ENCODE results near the gene CCDC51.

Gene CCDC51

DNA sequence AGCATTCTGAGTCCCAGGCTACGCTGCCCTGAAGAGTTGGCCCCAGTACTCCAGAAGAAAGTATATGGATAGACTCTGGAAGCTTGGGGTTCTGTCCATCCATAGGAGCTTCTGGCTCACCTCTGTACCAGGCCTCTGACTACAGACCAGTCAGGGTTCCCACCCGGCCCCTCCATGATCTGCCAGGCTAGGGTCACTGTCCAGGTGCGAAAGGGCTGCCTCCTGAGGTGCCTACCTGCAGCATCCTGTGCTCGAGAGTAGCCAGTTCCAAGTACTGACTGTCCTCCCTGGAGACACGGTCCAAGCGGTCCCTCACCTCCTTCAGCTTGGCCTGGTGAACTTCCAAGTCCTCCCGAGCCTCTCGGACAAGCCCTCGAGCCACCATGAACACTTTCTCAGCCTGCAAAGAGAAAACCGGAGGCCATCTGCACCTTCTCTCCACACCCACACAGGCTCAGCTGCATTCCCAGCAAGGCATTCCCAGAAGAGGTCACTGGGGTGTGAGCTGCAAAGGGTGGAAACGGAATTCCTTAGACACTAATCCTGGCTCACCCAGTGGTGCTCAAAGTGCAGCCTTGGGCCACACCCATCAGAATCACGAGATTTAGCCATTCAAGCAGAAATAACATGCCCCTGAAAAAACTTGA, 6.3 kb downstream of the CCDC51 start:
- no peak for DNase-seq (ENCODE audit: low read depth in 2 of 2)

GRCh38 chr3:48432411-48433371, 7.2 kb downstream of the CCDC51 start:
- DNase-seq (ENCODE audit: low read depth in 2 of 2): no peak

DNA sequence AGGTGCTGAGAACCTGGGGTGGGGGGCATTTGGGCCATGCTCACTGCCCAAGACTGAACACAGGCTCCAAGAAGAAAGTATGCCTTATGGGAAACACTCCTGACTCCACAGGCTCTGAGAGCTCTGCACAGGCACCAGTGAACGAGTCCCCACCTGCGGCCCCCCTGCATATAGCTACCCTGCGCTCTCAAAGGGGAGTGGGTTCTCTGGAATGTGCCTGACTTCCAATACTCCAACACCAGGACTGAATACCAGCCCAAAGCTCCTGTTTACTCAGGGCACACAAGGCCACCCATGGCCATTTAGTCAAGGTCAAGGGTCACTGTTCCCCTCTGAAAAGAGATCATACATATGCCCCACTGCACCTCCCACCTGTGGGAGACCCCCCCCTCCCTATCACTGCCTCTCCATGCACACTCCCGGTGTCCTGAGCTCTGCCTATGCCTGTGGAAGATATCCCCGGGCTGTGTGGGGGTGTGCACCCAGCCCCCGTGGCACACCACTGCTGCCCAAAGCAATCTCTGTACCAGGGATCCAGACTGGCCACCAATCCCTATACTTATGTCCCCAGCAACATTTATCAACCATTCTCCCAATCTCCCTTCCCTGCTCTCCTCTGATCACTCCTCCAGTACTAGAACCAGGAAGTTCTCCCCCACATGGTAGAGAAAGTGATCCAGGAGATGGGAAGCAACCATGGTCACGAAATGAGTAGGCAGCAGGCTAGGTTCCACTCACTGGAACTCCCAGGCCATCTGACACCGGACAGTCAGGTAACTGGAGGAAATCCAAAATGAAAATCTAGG, 8.5 kb downstream of the CCDC51 start:
- no peak for DNase-seq (ENCODE audit: low read depth in 2 of 2)

- no peak for DNase-seq (ENCODE audit: low read depth in 2 of 2)
Observed at GRCh38 chr3:48430708-48431101, 9.2 kb downstream of the CCDC51 start.

- no peak for DNase-seq (ENCODE audit: low read depth in 2 of 2)
Observed at GRCh38 chr3:48429960-48430707, 9.8 kb downstream of the CCDC51 start, which contains the start of gene PLXNB1. Gene PLXNB1 (minus strand): TSS chr3:48430086. CDS start chr3:48424611, 5,475 bp downstream.

- DNase-seq (ENCODE audit: low read depth in 2 of 2): peak; percentile 26 to 46
Observed at GRCh38 chr3:48429317-48429959, 10.5 kb downstream of the CCDC51 start.

- no peak for DNase-seq (ENCODE audit: low read depth in 2 of 2)
Observed at GRCh38 chr3:48428572-48429316, 11.2 kb downstream of the CCDC51 start.

- DNase-seq (ENCODE audit: low read depth in 2 of 2): no peak
Observed at GRCh38 chr3:48428088-48428571, 11.8 kb downstream of the CCDC51 start.

- no peak for DNase-seq (ENCODE audit: low read depth in 2 of 2)
Observed at GRCh38 chr3:48427630-48427962, 12.3 kb downstream of the CCDC51 start.

- DNase-seq (ENCODE audit: low read depth in 2 of 2): no peak
Observed at GRCh38 chr3:48426944-48427629, 12.8 kb downstream of the CCDC51 start.

DNA sequence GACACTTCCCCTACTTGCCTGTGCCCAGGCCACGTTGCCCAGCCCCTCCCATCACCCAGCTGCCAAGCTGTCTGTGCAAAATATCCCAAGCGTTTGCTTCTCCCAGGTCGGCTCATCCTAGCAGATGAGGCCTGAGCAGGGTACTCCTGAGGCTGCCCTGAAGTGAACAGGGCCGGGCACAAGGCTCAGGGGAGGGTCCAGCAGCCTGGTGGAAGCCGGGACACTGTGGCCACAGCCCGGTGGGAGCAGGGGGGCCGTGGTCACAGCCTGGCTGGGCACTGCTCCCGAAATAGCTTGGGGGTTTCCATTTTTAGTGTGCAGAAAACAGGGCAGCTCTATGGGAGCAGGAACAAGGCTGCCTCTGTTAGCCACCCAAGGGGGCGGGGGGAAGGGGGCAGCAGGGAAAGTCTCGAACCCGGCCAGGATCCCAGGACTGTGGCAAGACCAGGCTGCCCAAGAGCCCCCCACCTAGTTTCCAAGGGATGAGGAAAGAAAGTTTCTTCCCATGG, 13.5 kb downstream of the CCDC51 start:
- no peak for DNase-seq (ENCODE audit: low read depth in 2 of 2)

DNA sequence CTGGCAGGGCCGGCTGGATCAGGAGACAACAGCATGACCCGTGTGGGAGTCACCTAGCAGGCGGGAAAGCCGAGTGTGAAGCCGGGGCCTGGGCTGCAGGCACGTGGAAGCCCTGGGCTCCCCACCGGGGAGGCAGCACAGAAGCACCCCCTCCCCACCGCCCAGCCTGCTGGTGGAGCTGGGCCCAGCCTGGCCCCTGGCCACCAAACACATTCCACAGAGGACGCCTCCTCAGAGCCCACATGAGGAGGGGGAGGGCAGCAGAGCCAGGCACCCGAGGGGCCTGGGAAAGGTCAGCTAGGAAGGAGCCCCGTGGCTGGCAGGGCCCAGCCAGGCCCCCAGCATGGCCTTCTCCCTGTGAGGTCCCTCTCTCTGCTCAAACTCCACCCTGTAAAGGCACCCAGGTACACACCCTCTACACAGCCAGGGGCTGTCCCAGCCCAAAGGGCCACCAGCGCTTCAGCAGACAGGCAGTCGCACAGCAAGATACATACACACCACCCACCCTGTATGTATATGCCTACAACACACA, 14.6 kb downstream of the CCDC51 start:
- no peak for DNase-seq (ENCODE audit: low read depth in 2 of 2)

DNA sequence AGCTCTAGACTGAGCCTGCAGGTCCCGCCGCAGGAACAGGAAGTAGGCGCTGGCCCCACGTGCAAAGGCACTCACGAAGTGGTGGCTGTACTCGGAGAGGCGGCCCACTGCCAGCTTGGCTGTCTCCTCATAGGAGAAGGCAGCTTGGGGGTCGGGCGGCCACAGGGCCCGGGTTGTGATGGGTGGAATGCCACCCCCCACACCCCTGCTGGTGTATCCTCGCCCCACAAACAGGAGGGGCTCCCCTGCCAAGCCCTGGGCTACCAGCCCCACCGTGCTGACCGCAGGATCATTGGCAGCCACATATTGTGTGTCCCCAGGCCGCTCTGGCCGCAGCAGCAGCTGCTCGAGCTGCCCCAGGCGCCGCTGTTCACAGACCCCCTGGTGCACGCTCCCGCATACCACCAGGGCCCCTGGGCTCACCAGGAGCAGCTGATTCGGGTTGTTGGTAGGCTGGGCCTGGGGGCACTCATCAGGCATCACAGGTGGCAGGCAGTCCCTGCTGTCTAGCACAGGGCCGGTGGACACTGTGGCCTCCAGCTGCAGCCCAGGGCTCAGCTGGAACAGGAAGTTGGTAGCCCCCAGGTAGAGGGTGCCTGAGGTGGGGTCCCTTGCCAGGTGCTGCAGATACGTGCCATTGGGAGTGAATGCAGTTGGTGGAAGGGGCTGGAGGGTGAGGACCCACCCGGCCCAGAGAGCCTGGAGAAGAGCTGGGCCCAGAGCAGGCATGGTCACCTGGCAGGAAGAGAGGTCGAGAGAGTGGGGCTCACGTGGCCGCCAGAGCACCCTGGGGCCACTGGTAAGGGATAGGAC, 15.8 kb downstream of the CCDC51 start:
- DNase-seq (ENCODE audit: low read depth in 2 of 2): no peak

DNA sequence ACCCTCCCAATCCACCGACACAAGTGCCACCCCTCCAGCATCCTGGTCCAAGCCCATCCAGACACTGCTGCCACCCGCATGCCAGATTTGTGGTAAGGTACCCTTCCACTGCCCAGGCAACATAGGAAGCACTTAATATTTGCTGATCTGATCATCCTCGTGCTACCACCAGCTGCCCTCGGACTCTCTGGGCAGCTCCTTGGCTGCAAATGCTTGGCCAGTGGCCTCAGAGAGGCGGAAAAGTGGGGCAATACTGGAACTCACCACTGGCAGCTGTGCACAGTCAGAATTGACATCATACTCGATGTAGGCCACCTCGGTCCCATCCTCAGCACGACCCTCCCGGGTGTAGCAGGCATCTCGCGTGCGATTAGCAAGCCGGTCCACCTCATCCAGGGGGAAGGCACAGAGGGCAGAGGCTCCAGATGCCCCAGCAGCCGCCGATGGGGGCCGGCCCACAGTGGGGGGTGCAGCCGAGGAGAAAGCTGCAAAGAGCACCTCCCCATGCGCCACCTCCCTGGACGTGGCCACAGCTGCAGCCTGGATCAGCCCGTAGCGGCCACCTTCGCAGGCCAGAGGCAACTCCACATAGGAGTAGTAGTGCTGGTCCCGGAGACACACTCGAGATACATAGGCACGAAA, 16.6 kb downstream of the CCDC51 start:
- no peak for DNase-seq (ENCODE audit: low read depth in 2 of 2)

DNA sequence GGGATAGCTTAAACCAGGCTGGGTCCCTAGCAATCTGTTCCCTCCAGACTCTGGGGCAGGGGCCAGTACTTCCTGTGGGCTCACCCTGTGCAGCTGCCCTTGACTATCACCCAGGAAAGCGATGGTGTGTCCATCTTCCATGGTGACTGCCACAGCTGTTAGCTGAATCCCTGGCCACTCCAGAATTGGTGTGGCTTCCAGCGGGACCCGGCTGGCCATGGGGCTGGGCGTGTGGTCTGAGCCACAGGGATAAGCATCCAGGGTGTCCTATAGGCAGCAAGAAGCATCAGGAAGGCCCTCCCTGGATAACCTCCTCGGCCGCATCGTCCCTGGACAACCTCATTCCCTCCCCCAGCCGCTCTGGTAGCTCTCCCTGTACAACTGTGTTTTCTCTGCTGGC, 17.2 kb downstream of the CCDC51 start:
- no peak for DNase-seq (ENCODE audit: low read depth in 2 of 2)

GRCh38 chr3:48422272-48422671, 17.6 kb downstream of the CCDC51 start:
- DNase-seq (ENCODE audit: low read depth in 2 of 2): no peak

DNA sequence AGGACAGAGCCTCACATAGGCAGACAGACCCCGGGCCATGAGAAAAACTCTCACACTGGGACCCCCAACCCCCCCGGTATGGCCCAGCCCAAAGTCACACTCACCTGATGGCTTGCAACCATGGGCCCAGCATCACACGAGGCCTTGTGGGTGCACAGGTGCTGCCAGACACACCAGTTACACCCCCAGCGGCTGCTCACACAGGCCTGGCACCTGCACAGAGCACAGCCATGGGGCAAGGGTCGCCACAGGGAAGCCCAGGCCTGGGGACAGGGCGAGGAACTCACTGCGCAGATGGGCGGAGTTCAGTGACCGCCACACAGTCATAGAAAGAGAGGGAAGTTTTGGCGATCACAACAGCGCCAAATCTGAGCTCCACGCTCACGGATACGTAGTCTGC, 19.4 kb downstream of the CCDC51 start:
- DNase-seq (ENCODE audit: low read depth in 2 of 2): no peak

GRCh38 chr3:48419597-48419996, 20.3 kb downstream of the CCDC51 start:
- no peak for DNase-seq (ENCODE audit: low read depth in 2 of 2)

All from stimulated activated CD8-positive, alpha-beta memory T cell treated with anti-CD3 and anti-CD28 coated beads, Interleukin-2, amount 100 ng/mL, for 1 hour (primary cell).